Fibroblast of gingiva (primary cell): ENCODE data around the gene FITM2.
"Not testable (repeated sequence)": the region's sequence is repeated elsewhere in the genome, so short reads cannot be mapped to it uniquely, and the experiment has no call there.

ENCODE experiments used
- DNase-seq: peaks from one replicate; pipeline ENCODE4 v3.0.0-alpha.2; 2011; ENCODE audit warnings: low read depth

Gene FITM2

DNA sequence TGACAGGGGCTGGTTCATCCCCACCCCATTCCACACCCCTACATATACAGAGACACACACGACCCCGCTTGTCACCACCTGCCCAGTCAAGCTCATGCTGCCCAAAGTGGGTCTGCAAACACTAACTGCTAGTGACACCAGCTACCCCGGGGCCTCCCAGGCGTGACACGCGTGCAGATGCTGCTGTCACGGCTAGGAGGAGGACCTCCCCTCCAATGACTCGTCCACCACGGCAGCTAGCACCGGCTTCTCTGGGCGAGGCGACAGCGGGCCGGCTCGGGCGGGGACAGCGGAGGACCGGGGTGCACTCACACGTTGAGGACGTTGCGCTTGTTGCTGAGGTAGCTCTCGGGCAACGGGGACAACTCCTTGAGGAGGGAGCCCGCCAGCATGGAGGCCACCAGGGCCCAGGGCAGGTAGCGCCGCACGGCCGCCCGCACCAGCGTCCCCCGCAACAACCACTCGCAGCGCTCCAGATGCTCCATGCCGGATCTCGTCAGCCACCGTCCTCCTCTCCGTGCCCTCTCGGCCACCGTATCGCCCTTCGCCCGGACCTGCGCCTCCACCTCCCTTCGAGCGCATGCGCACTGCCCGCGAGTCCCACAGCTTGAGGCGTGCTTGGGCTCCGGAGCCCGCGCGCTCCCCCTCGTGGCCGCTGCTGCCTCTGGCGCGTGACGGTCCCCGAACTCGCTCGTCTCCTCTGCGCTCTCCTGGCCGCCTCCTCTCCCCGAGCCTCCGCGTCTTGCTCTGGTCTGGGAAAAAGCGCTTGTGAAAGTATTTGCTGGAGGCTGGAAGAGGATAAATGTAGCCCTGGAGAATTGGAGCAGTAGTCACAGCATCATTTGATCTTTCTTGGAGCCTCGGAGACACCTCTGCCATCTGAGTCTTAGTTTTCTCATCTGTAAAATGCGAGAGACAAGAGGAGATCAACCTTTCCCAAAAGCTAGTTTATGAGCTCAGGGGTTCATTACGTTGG is at the start of gene FITM2:
TSS of gene FITM2 (minus strand) at position 539 of the 976 bp plus-strand sequence. CDS start at position 485, 54 bp downstream.
- DNase-seq: peak; percentile 98

- no peak for DNase-seq
Observed at GRCh38 chr20:44360221-44360620, 49.2 kb upstream of the FITM2 start.

GRCh38 chr20:44358776-44359175 is 47.8 kb upstream of the FITM2 start:
- no peak for DNase-seq

- no peak for DNase-seq
Observed at GRCh38 chr20:44357555-44358125, 46.6 kb upstream of the FITM2 start.

- no peak for DNase-seq
Observed at GRCh38 chr20:44357020-44357419, 46.0 kb upstream of the FITM2 start.

- no peak for DNase-seq
Observed at GRCh38 chr20:44356353-44356723, 45.3 kb upstream of the FITM2 start.

GRCh38 chr20:44355498-44356352 is 44.7 kb upstream of the FITM2 start, which contains the start of gene HNF4A:
TSS of gene HNF4A (plus strand) at chr20:44355699. CDS start at chr20:44355805, 106 bp downstream.
- DNase-seq: no peak

- DNase-seq: no peak
Observed at GRCh38 chr20:44354979-44355497, 44.0 kb upstream of the FITM2 start.

DNA sequence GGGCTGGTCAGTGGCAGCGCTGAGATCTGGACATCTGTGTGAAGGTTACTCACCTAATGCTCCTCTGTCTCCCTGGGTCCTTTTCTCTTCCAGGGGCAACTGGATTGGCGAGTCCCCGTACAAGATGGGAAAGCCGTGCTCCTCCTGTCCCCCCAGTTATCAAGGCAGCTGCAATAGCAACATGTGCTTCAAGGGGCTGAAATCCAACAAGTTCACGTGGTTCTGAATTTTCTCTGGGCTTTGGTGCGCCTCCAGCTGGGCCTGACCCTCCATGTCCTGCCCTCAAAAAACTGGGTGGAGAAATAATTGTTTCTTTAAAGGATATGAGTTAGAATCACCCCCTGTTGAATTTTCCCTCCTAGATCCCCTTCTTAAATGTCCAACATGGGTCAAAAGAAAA is 39.6 kb upstream of the FITM2 start:
- DNase-seq: no peak

- DNase-seq: no peak
Observed at GRCh38 chr20:44349349-44349748, 38.3 kb upstream of the FITM2 start.

DNA sequence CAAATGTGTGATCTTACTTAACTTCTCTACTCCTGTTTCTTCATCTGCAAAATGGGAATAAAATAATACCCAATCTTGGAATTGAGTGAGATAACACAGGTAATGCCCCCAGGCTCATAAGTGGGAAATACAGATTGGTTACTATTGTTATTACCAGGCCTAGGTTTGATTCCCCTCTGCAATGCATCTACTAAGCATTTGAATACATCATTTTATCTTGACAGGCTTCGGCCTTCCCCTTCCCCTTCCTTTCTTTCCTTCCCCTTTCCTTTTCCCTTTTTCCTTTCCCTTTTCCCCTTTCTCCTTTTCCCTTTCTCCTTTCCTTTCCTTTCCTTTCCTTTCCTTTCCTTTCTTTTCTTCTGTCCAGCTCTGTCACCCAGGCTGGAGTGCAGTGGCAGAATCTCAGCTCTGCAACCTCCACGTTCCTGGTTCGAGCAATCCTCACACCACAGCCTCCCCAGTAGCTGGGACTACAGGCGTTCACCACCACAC is 37.2 kb upstream of the FITM2 start:
- no peak for DNase-seq

DNA sequence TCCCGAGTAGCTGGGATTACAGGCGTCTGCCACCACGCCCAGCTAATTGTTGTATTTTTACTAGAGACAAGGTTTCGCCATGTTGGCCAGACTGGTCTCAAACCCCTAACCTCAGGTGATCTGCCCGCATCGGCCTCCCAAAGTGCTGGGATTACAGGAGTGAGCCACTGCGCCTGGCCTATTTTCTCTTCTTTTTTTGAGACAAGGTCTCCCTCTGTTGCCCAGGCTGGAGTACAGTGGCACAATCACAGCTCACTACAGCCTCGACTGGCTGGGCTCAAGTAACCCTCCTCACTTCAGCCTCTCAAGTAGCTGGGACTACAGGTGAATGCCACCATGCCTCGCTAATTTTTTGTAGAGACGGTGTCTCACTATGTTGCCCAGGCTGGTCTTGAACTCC is 34.9 kb upstream of the FITM2 start:
- DNase-seq: not testable (repeated sequence)

GRCh38 chr20:44345147-44345546 is 34.1 kb upstream of the FITM2 start:
- no peak for DNase-seq

GRCh38 chr20:44344723-44345122 is 33.7 kb upstream of the FITM2 start:
- DNase-seq: no peak

DNA sequence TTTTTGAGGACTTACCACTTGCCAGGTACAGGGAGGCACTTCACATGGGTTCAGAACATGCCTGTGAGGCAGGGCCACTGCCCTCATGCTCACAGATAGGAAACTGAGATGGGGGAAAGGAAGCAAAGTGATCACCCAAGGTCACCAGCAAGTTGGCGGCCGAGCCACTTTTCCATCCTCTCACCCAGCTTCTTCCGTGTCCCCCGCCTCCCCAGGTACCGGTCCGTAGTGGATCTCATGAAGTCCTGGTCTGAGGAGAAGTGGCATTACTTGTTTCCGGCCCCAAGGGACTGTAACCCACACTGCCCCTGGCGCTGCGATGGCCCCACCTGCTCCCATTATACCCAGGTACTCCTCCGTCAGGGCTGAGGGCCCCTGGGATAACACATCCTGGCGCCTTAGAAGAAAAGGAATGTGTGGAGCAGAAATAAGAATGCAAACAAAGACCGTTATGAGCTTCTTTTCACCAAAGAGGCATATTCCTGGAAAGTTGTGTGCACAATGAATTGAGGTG is 32.2 kb upstream of the FITM2 start:
- no peak for DNase-seq

- no peak for DNase-seq
Observed at GRCh38 chr20:44342248-44342647, 31.2 kb upstream of the FITM2 start.

- no peak for DNase-seq
Observed at GRCh38 chr20:44336725-44337380, 25.9 kb upstream of the FITM2 start, which contains the start of gene R3HDML. TSS of gene R3HDML (plus strand) at chr20:44337043. CDS start at chr20:44337158, 115 bp downstream.

DNA sequence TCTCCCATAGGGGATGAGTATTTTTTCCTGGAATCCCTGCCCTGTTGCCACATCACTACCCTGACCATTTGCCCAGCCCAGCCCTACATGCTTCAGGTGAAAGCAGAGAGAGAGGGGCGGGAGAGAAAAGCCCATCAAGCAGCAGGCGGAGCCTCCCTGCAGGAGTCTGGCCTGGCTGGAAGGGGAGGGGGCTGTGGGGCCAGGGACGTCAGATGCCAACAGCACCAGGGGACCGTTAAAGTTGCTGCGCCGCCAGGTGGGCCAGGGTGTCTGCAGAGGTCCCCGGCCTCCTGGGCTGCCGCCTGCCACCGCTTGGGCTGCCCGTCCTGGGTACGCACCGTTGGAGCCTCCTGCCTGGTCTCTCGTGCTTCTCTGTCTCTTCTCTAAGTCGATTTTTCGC is 25.1 kb upstream of the FITM2 start:
- no peak for DNase-seq

DNA sequence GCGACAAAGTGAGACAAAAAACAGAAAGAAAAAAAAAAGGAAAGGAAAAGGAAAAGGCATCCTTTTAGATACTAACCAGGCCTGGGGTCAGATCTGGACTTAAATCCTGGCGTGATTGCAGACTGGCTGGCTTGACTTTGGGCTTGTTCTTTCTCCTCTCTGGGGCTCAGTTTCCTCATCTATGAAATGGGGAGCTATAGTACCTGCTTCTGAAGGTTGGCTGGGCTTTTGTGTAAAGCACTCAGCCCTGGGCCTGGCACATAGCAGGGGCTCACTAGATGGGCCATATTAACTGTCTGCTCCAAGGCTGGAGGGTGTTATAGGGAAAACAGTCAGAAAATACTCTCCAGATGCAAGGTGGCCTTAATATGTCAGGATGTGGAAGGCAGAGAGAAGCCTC is 24.7 kb upstream of the FITM2 start:
- no peak for DNase-seq

GRCh38 chr20:44334709-44335108 is 23.7 kb upstream of the FITM2 start:
- no peak for DNase-seq

GRCh38 chr20:44334306-44334705 is 23.3 kb upstream of the FITM2 start:
- DNase-seq: no peak
